ENCODE results near the gene ZMIZ1. TPM values are rescaled to one million over a fixed set of nuclear protein-coding genes. Genes with fewer than 3 reads are reported as not detected.
A peak's percentile ranks its signal among the peaks of the same experiment; 100 is the strongest.

ZMIZ1 gene
- total RNA-seq, 1 donor from 2014 or later = 80.4 TPM

- Mint-ChIP-seq H3K4me1 (ENCODE audit: low read depth) (peaks cover 2% of the 10 kb centered on the region), H3K9me3 (no peaks in the 10 kb centered on the region), H3K36me3 (ENCODE audit: low read depth) (no peaks in the 10 kb centered on the region), H3K4me3 (ENCODE audit: low read depth) (no peak overlapping the region), H3K27me3 (ENCODE audit: low read depth) (peaks cover 11% of the 10 kb centered on the region), H3K27ac (no peak overlapping the region)
- intact Hi-C loops (cut with micrococcal nuclease) = no loop called here
- DNase-seq (ENCODE audit: low spot score) = no peak
Measured at GRCh38 chr10:79056361-79056735, 12.4 kb upstream of the ZMIZ1 start.

GRCh38 chr10:79056736-79057391 lies 11.9 kb upstream of the ZMIZ1 start:
- intact Hi-C loops (cut with micrococcal nuclease) = no loop called here
- H3K36me3 Mint-ChIP-seq (ENCODE audit: low read depth) = no peaks in the 10 kb centered on the region
- no peaks in the 10 kb centered on the region for H3K4me1 Mint-ChIP-seq (ENCODE audit: low read depth)
- no peak overlapping the region for H3K4me3 Mint-ChIP-seq (ENCODE audit: low read depth)
- H3K27ac Mint-ChIP-seq = no peak overlapping the region
- no peaks in the 10 kb centered on the region for H3K9me3 Mint-ChIP-seq
- peaks cover 12% of the 10 kb centered on the region for H3K27me3 Mint-ChIP-seq (ENCODE audit: low read depth)
- DNase-seq (ENCODE audit: low spot score) = no peak

GRCh38 chr10:79057481-79058275 lies 11.1 kb upstream of the ZMIZ1 start:
- no peaks in the 10 kb centered on the region for H3K36me3 Mint-ChIP-seq (ENCODE audit: low read depth)
- intact Hi-C loops (cut with micrococcal nuclease) = no loop called here
- H3K4me1 Mint-ChIP-seq (ENCODE audit: low read depth) = peaks cover under 1% of the 10 kb centered on the region
- DNase-seq (ENCODE audit: low spot score) = no peak
- H3K4me3 Mint-ChIP-seq (ENCODE audit: low read depth) = no peak overlapping the region
- no peaks in the 10 kb centered on the region for H3K9me3 Mint-ChIP-seq
- peaks cover 12% of the 10 kb centered on the region for H3K27me3 Mint-ChIP-seq (ENCODE audit: low read depth)
- no peak overlapping the region for H3K27ac Mint-ChIP-seq

DNA sequence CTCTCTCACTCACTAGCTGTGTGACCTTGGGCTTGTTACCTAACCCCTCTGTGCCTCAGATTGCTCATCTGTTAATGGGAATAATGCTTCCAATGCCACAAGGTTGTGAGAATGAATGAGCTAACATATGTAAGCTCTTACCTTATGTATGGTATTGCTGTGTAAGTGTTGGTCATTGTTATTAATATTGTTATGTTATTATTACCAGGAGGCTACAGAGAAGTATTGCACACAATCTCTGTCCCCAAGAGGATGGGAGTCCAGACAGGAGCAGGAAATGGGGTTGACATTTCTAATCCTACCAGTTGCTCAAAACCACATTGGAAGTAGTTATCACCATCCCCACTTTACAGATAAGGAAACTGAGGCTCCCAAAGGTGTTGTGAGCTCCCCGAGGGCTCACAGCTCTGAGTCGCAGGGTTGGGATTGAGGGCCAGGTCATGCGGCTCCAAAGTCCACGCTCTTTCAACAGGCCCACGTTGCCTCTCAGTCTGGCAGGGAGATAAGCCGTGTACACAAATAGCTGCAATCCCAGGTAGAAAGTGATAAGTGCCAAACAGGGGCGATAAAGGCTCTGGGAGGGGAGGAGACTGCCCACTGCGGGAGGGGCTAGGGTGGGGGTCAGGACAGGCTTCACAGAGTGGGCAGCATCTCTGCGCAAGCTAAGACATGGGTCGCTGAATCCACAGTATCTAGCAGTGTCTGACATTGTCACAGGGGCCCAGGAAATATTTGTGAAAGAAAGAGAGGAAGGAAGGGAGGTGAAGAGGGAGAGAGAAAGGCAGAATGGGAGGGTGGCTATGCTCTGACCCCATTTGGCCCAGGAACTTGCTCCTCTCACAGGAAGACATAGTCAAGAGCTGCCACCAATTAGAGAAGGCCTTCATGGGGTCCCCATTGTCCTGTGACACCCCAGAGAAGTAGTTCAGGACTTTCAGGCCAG lies 9.6 kb upstream of the ZMIZ1 start:
- H3K27ac Mint-ChIP-seq = no peak overlapping the region
- DNase-seq (ENCODE audit: low spot score) = no peak
- no peaks in the 10 kb centered on the region for H3K36me3 Mint-ChIP-seq (ENCODE audit: low read depth)
- H3K4me3 Mint-ChIP-seq (ENCODE audit: low read depth) = no peak overlapping the region
- peaks cover 12% of the 10 kb centered on the region for H3K27me3 Mint-ChIP-seq (ENCODE audit: low read depth)
- H3K4me1 Mint-ChIP-seq (ENCODE audit: low read depth) = peaks cover 12% of the 10 kb centered on the region
- no peaks in the 10 kb centered on the region for H3K9me3 Mint-ChIP-seq
- intact Hi-C loops (cut with micrococcal nuclease) = no loop called here

- H3K4me3 Mint-ChIP-seq (ENCODE audit: low read depth) = no peak overlapping the region
Measured at GRCh38 chr10:79059859-79060379, 8.8 kb upstream of the ZMIZ1 start.

GRCh38 chr10:79060641-79061255 lies 8.0 kb upstream of the ZMIZ1 start:
- no peak for DNase-seq (ENCODE audit: low spot score)
- no peaks in the 10 kb centered on the region for H3K36me3 Mint-ChIP-seq (ENCODE audit: low read depth)
- intact Hi-C loops (cut with micrococcal nuclease) = no loop called here

More at GRCh38 chr10:79059859-79060379, 8.8 kb upstream of the ZMIZ1 start:
- intact Hi-C loops (cut with micrococcal nuclease) = no loop called here
- peaks cover 19% of the 10 kb centered on the region for H3K4me1 Mint-ChIP-seq (ENCODE audit: low read depth)
- no peaks in the 10 kb centered on the region for H3K36me3 Mint-ChIP-seq (ENCODE audit: low read depth)
- H3K27ac Mint-ChIP-seq = no peak overlapping the region
- no peaks in the 10 kb centered on the region for H3K9me3 Mint-ChIP-seq
- no peak for DNase-seq (ENCODE audit: low spot score)
- H3K27me3 Mint-ChIP-seq (ENCODE audit: low read depth) = peaks cover 12% of the 10 kb centered on the region

DNA sequence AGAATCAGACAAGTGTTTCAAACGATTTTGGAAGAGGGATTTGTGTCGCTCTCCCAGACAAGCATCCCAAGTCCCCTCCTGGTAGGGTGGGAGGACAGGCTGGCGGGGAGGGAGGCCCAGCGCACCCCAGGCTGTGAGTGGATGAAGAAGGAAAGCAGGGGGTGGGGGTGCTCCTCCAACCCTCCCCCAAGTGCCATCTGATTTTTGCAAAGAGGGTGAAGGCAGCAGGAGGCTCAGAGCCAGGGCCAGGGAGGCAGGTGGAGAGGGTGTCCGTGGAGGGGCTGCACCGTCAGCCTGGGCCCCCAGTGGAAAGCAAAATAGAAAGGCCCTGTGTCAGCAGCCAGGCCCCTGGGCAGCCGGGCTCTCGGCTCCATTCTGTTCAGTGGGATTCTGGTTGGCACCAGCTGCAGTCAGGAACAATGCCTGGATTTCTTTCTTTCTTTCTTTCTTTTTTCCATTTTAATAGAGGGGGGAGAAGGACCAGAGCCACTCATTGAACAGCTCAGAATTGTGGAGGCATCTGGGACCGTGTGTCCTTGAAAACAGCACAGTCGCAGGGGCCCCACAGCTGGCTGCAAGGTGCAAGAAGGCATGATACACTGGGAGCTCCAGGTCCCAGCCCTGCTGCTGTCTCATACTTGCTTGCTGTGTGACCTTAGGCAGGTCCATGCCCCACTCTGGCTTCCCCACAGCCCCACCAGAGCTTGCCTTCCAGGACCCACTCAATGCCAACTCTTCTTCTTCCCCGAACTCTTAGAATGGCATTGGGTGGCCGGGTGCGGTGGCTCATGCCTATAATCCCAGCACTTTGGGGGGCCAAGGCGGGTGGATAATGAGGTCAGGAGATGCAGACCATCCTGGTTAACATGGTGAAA lies 7.1 kb upstream of the ZMIZ1 start:
- Mint-ChIP-seq H3K27me3 (ENCODE audit: low read depth) (peaks cover 12% of the 10 kb centered on the region), H3K27ac (no peak overlapping the region), H3K9me3 (no peaks in the 10 kb centered on the region), H3K4me3 (ENCODE audit: low read depth) (no peak overlapping the region), H3K4me1 (ENCODE audit: low read depth) (peaks cover 24% of the 10 kb centered on the region), H3K36me3 (ENCODE audit: low read depth) (no peaks in the 10 kb centered on the region)
- intact Hi-C loops (cut with micrococcal nuclease) = no loop called here
- DNase-seq (ENCODE audit: low spot score) = no peak

More at GRCh38 chr10:79060641-79061255, 8.0 kb upstream of the ZMIZ1 start:
- Mint-ChIP-seq H3K27me3 (ENCODE audit: low read depth) (peaks cover 12% of the 10 kb centered on the region), H3K4me1 (ENCODE audit: low read depth) (peaks cover 22% of the 10 kb centered on the region), H3K9me3 (no peaks in the 10 kb centered on the region), H3K27ac (no peak overlapping the region), H3K4me3 (ENCODE audit: low read depth) (no peak overlapping the region)

DNA sequence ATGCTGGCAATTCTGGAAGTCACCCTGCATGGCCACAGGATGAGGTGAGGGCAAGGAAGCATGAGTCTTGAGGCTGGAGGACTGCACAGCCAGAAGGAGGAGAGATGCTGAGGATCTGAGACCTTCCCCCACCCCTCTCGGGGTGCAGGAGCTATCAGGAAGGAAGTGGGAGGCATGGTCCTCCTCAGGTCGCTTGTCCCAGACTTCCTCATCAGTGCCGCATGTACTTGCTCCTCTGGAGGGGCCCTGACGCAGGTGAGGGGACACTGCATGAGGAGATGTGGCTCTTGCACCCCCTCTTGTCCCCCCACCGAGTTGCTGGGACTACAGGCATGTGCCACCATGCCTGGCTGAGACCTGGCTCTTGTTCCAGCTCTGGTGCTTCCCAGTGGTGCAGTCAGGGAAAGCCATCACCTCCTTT lies 5.7 kb upstream of the ZMIZ1 start:
- intact Hi-C loops (cut with micrococcal nuclease) = no loop called here
- no peaks in the 10 kb centered on the region for H3K9me3 Mint-ChIP-seq
- H3K4me3 Mint-ChIP-seq (ENCODE audit: low read depth) = no peak overlapping the region
- peaks cover 29% of the 10 kb centered on the region for H3K4me1 Mint-ChIP-seq (ENCODE audit: low read depth)
- DNase-seq (ENCODE audit: low spot score) = no peak
- no peaks in the 10 kb centered on the region for H3K36me3 Mint-ChIP-seq (ENCODE audit: low read depth)
- H3K27ac Mint-ChIP-seq = no peak overlapping the region
- H3K27me3 Mint-ChIP-seq (ENCODE audit: low read depth) = peaks cover 12% of the 10 kb centered on the region

DNA sequence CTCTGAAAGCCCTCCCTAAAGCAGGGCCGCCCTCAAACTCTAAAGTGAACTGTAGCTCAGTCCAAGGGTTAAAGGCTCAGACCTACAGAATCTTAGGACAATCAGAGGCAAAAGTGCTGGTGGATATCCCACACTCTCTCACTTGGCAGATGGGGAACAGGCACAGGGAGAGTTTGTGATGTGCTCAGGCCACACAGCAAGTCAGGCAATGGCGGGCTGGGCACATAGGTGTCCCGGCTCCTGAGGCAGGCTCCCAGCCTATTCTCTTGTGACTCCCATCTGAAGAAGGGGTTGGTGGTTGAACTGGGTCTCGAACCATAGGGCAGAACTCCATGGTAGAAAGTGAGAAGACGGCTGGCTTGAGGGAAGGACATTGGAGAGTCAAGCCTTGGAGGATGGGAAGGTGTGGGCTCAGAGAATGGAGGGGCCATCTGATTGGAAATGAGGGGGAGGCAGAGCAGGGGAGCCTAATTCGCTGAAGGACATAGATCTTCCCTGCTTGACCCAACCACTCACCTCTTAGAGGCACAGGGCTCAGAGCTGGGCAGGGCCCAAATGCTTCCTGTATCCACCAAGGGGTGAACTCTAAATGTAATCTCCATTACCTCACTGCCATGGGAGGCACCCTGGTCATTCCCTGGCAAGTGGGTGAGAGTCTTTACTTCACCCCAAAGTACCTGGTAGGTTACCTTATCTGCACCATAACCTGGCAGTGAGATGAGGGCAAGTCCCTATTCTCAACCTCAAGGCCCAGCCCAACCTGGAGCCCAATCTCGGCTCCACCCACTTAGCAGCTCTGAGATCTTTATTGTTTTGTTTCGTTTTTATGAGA lies 4.9 kb upstream of the ZMIZ1 start:
- intact Hi-C loops (cut with micrococcal nuclease) = no loop called here
- DNase-seq (ENCODE audit: low spot score) = peak; percentile 31
- Mint-ChIP-seq H3K4me1 (ENCODE audit: low read depth) (peaks cover 31% of the 10 kb centered on the region), H3K27me3 (ENCODE audit: low read depth) (peaks cover 8% of the 10 kb centered on the region), H3K9me3 (no peaks in the 10 kb centered on the region), H3K4me3 (ENCODE audit: low read depth) (no peak overlapping the region), H3K36me3 (ENCODE audit: low read depth) (no peaks in the 10 kb centered on the region), H3K27ac (no peak overlapping the region)

GRCh38 chr10:79065091-79065551 lies 3.6 kb upstream of the ZMIZ1 start:
- Mint-ChIP-seq H3K4me3 (ENCODE audit: low read depth) (no peak overlapping the region), H3K36me3 (ENCODE audit: low read depth) (no peaks in the 10 kb centered on the region), H3K4me1 (ENCODE audit: low read depth) (peaks cover 31% of the 10 kb centered on the region), H3K9me3 (no peaks in the 10 kb centered on the region), H3K27ac (no peak overlapping the region), H3K27me3 (ENCODE audit: low read depth) (peaks cover 7% of the 10 kb centered on the region)
- intact Hi-C loops (cut with micrococcal nuclease) = loop anchor here (5.0 kb wide), 1 partner anchor 182 kb away; no protein-coding TSS in a partner anchor
- DNase-seq (ENCODE audit: low spot score) = no peak

DNA sequence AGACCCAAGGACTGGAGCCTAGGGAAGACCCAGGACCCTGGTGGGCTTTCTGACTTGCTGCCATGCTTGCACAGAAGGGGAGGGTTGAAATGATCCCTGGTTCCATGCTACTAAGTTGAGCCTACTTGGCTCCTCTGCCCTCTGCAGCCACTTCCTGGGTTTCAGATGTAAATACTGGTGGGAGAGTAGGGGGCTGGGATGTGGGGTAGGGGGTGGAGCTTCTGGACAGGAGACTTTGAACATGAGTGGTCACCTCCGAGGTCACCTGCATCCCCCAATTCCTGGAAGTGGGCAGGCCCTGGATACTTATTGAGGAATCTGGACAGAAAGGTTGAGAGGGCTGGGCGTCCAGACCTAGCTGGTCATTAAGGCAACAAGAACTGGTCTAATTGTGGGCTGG lies 2.9 kb upstream of the ZMIZ1 start:
- Mint-ChIP-seq H3K36me3 (ENCODE audit: low read depth) (no peaks in the 10 kb centered on the region), H3K4me1 (ENCODE audit: low read depth) (peaks cover 31% of the 10 kb centered on the region), H3K4me3 (ENCODE audit: low read depth) (no peak overlapping the region), H3K27ac (no peak overlapping the region), H3K9me3 (no peaks in the 10 kb centered on the region), H3K27me3 (ENCODE audit: low read depth) (peaks cover 4% of the 10 kb centered on the region)
- no peak for DNase-seq (ENCODE audit: low spot score)
- intact Hi-C loops (cut with micrococcal nuclease) = loop anchor here (5.0 kb wide), 1 partner anchor 181 kb away; no protein-coding TSS in a partner anchor
